BLaER1 treated with 17β-estradiol and CSF1 and Interleukin-3, amounts not matched to agents 10 nM and 100 nM (cell line): ENCODE measurements around the gene SELE.

Experiments
- H3K27ac ChIP-seq, 11 experiments: shearing (Covaris generic); formaldehyde crosslinking; 2 replicates each; pipeline ENCODE4 v1.8.1; 2022
- H3K27me3 ChIP-seq, 11 experiments: shearing (Covaris generic); formaldehyde crosslinking; 2 replicates each; pipeline ENCODE4 v1.8.1; 2022
- H3K36me3 ChIP-seq, 11 experiments: shearing (Covaris generic); formaldehyde crosslinking; 2 replicates each; pipeline ENCODE4 v1.8.1; 2022
- H3K4me1 ChIP-seq, 10 experiments: shearing (Covaris generic); formaldehyde crosslinking; 2 replicates each; pipeline ENCODE4 v1.8.1; 2022
- H3K4me2 ChIP-seq, 11 experiments: shearing (Covaris generic); formaldehyde crosslinking; 2 replicates each; pipeline ENCODE4 v1.8.1; 2022
- H3K4me3 ChIP-seq, 10 experiments: shearing (Covaris generic); formaldehyde crosslinking; 2 replicates each; pipeline ENCODE4 v1.8.1; 2022
- H3K9ac ChIP-seq, 11 experiments: shearing (Covaris generic); formaldehyde crosslinking; 2 replicates each; pipeline ENCODE4 v1.8.1; 2022
- H3K9me3 ChIP-seq, 11 experiments: shearing (Covaris generic); formaldehyde crosslinking; replicated peaks in 1 of 11; 2 replicates each; pipeline ENCODE4 v1.8.1; 2022
- H4K20me1 ChIP-seq, 11 experiments: shearing (Covaris generic); formaldehyde crosslinking; 2 replicates each; pipeline ENCODE4 v1.8.1; 2022
- Cebpa-rat ChIP-seq, 11 experiments: shearing (Covaris generic); IDR thresholded peaks; 2 replicates each; pipeline ENCODE4 v1.8.1; 2022

Gene SELE

GRCh38 chr1:169680377-169681019 is 53.4 kb downstream of the SELE start:
- Histone ChIP-seq H3K9ac (no peak overlapping the region), H3K27ac (no peak overlapping the region), H3K4me2 (peak overlapping the region; percentile 19 to 59 (median 45); a peak in 19 of 22 replicates), H3K4me3 (no peak overlapping the region), H3K36me3 (no peaks in the 10 kb centered on the region), H3K9me3 (peaks cover 0 to 9% (median 0%) of the 10 kb centered on the region in 11 experiments; a peak in 3 of 22 replicates), H3K27me3 (no peaks in the 10 kb centered on the region), H3K4me1 (peaks cover 22 to 41% (median 37%) of the 10 kb centered on the region in 10 experiments), H4K20me1 (no peaks in the 10 kb centered on the region)
- no peak for TF ChIP-seq Cebpa-rat (IDR thresholded peaks at IDR 0.05)

GRCh38 chr1:169679692-169680091 is 54.2 kb downstream of the SELE start:
- Histone ChIP-seq H4K20me1 (no peaks in the 10 kb centered on the region), H3K27me3 (no peaks in the 10 kb centered on the region), H3K4me2 (no peak overlapping the region), H3K9me3 (peaks cover 0 to 9% (median 0%) of the 10 kb centered on the region in 11 experiments; a peak in 3 of 22 replicates), H3K27ac (no peak overlapping the region), H3K4me1 (peaks cover 24 to 41% (median 38%) of the 10 kb centered on the region in 10 experiments), H3K4me3 (no peak overlapping the region), H3K36me3 (no peaks in the 10 kb centered on the region), H3K9ac (no peak overlapping the region)
- TF ChIP-seq Cebpa-rat (IDR thresholded peaks at IDR 0.05), result no peak

DNA sequence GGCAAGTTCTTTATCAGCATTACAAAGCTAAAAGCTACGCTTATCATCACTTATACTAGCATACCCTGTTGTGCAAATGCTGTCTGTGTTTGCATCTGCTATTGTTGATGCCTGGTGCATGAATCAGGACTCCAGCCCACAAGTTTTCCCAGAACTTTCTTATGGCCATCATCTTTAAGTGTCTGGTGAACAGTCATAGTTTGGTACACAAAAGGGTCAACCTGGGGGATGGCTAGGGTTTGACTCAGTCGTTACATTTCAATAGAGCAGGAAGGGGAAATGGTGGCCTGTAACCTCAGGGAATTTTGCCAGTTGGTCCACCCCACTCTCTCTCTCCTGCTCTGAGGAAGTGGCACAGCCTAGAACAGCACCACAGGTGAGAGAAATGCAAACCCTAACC is 57.9 kb downstream of the SELE start:
- H3K4me2 ChIP-seq, result peak overlapping the region; percentile 36 to 74 (median 54)
- no peaks in the 10 kb centered on the region for H4K20me1 ChIP-seq
- peaks cover 21 to 42% (median 36%) of the 10 kb centered on the region in 10 experiments for H3K4me1 ChIP-seq
- no peaks in the 10 kb centered on the region for H3K27me3 ChIP-seq
- H3K27ac ChIP-seq, result no peak overlapping the region
- H3K9ac ChIP-seq, result no peak overlapping the region
- no peak overlapping the region for H3K4me3 ChIP-seq
- H3K9me3 ChIP-seq, result peaks cover 6 to 12% (median 8%) of the 10 kb centered on the region in 11 experiments; a peak in 19 of 22 replicates
- H3K36me3 ChIP-seq, result no peaks in the 10 kb centered on the region
- TF ChIP-seq Cebpa-rat (IDR thresholded peaks at IDR 0.05), result no peak
